VCaP (cell line): ENCODE results near the gene EPOP.
"Not testable (repeated sequence)": the region's sequence is repeated elsewhere in the genome, so short reads cannot be mapped to it uniquely, and the experiment has no call there.

ENCODE experiments used
- H3K27ac ChIP-seq: fragments of 450-650 bp; 2 replicates; pipeline ENCODE4 v1.5.1; 2017
- CTCF ChIP-seq: fragments of 450-650 bp; conservative IDR thresholded peaks from 2 replicates; pipeline ENCODE4 v1.5.1; 2017; ENCODE audit warnings: mild to moderate bottlenecking, moderate library complexity

The EPOP gene

GRCh38 chr17:38653230-38653629, 21.5 kb downstream of the EPOP start:
- no peak for TF ChIP-seq CTCF
- no peak overlapping the region for H3K27ac ChIP-seq

GRCh38 chr17:38650653-38651173, 24.0 kb downstream of the EPOP start:
- H3K27ac ChIP-seq: not testable (repeated sequence)

- H3K27ac ChIP-seq: no peak overlapping the region
- no peak for TF ChIP-seq CTCF
Observed at GRCh38 chr17:38637951-38638350, 36.8 kb downstream of the EPOP start.

DNA sequence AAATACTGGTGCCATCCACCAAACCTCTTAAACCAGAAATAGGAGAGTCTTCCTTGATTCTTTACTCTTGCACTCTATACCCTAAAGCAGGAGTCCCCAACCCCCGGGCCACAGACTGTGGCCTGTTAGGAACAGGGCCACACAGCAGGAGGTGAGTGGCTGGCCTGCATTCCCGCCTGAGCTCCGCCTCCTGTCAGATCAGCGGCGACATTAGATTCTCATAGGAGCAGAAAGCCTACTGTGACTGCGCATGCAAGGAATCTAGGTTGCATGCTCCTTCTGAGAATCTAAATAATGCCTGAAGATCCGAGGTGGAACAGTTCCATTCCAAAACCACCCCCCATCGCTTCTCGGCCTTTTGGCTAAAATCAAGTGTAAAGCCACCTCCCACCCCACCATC, 38.7 kb downstream of the EPOP start:
- no peak for TF ChIP-seq CTCF
- no peak overlapping the region for H3K27ac ChIP-seq

DNA sequence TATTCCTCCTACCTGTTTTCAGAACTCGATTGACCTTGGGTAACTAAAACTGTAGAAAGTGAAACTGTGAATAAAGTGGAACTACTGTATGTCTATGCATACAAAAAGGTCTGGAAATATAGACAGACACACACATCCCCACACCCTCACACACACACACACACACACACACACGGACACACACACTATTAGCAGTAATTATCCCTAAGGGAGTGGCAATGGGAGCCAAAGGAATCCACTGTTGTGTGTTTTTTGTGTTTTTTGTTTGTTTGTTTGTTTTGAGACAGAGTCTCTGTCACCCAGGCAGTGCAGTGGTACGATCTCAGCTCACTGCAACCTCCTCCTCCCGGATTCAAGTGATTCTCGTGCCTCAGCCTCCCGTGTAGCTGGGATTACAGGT, 42.4 kb downstream of the EPOP start:
- H3K27ac ChIP-seq: no peak overlapping the region
- TF ChIP-seq CTCF: no peak

DNA sequence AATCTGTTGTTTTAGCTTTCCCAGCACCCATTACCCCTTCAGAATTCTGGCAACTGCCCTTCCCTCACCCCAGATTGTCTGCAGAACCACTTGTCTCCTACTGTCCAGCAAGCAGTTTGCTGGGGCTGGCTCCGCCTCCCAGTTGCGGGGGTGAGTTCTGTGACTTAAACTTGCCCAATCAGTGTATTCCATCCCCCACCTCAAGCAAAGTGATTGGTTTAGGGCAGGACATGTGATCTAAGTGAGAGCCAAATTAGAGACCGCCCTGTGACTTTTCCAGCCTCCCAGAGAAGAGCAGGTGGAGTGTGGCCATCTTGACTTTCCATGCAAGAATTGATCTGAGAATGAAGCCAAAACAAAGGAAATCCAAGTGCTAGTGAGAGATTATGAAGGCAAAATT, 46.3 kb downstream of the EPOP start:
- no peak for TF ChIP-seq CTCF
- no peak overlapping the region for H3K27ac ChIP-seq

DNA sequence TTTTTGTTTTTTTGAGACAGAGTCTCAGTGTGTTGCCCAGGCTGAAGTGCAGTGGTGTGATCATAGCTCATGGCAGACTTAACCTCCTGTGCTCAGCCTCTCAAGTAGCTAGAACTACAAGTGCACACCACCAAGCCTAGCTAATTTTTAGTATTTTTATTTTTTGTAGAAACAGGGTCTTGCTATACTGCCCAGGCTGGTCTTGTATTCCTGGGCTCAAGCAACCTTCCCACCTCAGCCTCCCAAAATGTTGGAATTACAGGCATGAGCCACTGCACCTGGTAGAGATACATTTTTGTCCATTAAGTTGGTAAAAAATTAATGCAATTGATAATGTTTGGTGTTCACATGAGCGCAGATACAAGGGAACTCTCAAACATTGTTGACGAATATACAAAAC, 46.8 kb downstream of the EPOP start:
- no peak for TF ChIP-seq CTCF
- H3K27ac ChIP-seq: no peak overlapping the region

DNA sequence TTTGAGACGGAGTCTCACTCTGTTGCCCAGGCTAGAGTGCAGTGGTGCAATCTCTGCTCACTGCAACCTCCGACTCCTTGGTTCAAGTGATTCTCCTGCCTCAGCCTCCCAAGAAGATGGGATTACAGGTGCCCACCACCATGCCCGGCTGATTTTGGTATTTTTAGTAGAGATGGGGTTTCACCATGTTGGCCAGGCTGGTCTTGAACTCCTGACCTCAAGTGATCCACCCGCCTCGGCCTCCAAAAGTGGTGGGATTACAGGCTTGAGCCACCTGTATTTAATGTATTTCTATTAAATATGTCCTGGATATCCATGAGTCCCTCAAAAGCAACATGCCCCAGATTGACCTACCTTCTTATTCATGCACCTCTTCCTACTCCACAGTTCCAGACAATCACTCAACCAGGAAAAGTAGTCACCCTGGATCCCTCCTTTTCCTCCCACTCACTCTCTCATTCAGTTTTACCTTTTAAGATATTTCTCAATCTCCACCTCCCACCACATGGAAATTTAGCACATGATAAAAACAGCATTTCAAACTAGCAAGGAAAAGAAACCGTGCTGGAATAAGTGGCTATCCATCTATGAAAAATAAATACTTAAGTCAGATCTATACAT, 48.0 kb downstream of the EPOP start:
- H3K27ac ChIP-seq: not testable (repeated sequence)

- no peak overlapping the region for H3K27ac ChIP-seq
- no peak for TF ChIP-seq CTCF
Observed at GRCh38 chr17:38625482-38625881, 49.3 kb downstream of the EPOP start.

DNA sequence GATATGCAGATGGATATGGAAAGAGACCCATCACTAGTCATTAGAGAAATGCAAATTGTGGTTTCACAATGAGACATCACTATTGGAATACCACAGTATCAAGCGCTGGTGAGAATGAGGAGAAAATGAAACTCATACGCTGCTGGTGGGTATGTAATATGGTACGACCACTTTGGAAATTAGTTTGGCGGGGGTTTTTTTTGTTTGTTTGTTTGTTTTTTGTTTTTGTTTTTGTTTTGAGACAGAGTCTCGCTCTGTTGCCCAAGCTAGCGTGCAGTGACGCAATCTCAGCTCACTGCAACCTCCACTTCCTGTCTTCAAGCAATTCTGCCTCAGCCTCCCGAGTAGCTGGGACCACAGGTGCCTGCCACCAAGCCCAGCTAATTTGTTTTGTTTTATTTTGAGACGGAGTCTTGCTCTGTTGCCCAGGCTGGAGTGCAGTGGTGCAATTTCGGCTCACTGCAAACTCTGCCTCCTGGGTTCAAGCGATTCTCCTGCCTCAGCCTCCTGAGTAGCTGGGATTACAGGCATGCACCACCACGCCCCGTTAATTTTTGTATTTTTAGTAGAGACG, 49.9 kb downstream of the EPOP start:
- H3K27ac ChIP-seq: not testable (repeated sequence)
